DND-41 (cell line): Measurements from ENCODE around the gene EIF3A.
A peak's percentile ranks its signal among the peaks of the same experiment; 100 is the strongest.

Source experiments
- ATAC-seq: fragments of 200-7000 bp; cut with Tn5 transposase; 3 replicates; pipeline ENCODE4 v1.9.1; 2021; ENCODE audit warnings: low read depth; ENCODE audit not compliant: insufficient read depth
- DNase-seq: peaks from one replicate; pipeline ENCODE4 v3.0.0-alpha.2; 2020
- H2AFZ ChIP-seq: 2 replicates; pipeline ENCODE4 v1.6.0; 2012; ENCODE audit warnings: low read depth, low read length
- H3K27ac ChIP-seq: 2 replicates; pipeline ENCODE4 v1.5.1; 2012; ENCODE audit warnings: low read length, inconsistent platforms
- H3K27me3 ChIP-seq: fragments of 200-600 bp; sonication (generic); 2 replicates; pipeline ENCODE4 v1.6.0; 2012; ENCODE audit warnings: low read length, mild to moderate bottlenecking, inconsistent platforms; ENCODE audit not compliant: insufficient read depth, poor library complexity
- H3K36me3 ChIP-seq: 2 replicates; pipeline ENCODE4 v1.5.1; 2012; ENCODE audit warnings: low read length, inconsistent platforms; ENCODE audit not compliant: insufficient read depth
- H3K4me1 ChIP-seq: 2 replicates; pipeline ENCODE4 v1.5.1; 2012; ENCODE audit warnings: mild to moderate bottlenecking, low read length; ENCODE audit not compliant: insufficient read depth
- H3K4me2 ChIP-seq: 2 replicates; pipeline ENCODE4 v1.6.0; 2012; ENCODE audit warnings: mild to moderate bottlenecking, moderate library complexity, low read length, inconsistent platforms; ENCODE audit not compliant: insufficient read depth
- H3K4me3 ChIP-seq, 2 experiments: fragments of 200-600 bp in 1 of 2; shearing (Covaris generic) in 1 of 2; 2 replicates each; pipeline ENCODE4 v1.5.1; 2012 to 2016; ENCODE audit warnings: inconsistent platforms in 2 of 2, low read length in 2 of 2, mild to moderate bottlenecking in 2 of 2, low read depth in 1 of 2, moderate library complexity in 1 of 2
- H3K79me2 ChIP-seq: 2 replicates; pipeline ENCODE4 v1.6.0; 2012; ENCODE audit warnings: low read length, inconsistent platforms; ENCODE audit not compliant: insufficient read depth
- H3K9ac ChIP-seq: 2 replicates; pipeline ENCODE4 v1.6.0; 2012; ENCODE audit warnings: low read depth, mild to moderate bottlenecking, inconsistent platforms, low read length, moderate library complexity
- H3K9me3 ChIP-seq: 2 replicates; pipeline ENCODE4 v1.5.1; 2012; ENCODE audit warnings: low read length, moderate library complexity, mild to moderate bottlenecking, inconsistent platforms; ENCODE audit not compliant: insufficient read depth, severe bottlenecking
- H4K20me1 ChIP-seq: 2 replicates; pipeline ENCODE4 v1.6.0; 2012; ENCODE audit warnings: low read length; ENCODE audit not compliant: insufficient read depth
- EZH2 ChIP-seq: IDR thresholded peaks from 3 replicates; pipeline ENCODE4 v1.6.1; 2012; ENCODE audit warnings: borderline replicate concordance, low read depth, mild to moderate bottlenecking, moderate library complexity, low read length, inconsistent platforms; ENCODE audit not compliant: severe bottlenecking
- TF ChIP-seq, protein P1 (sequence below): IDR thresholded peaks from 2 replicates; pipeline ENCODE4 v1.5.1; 2012; ENCODE audit warnings: borderline replicate concordance, low read length, moderate library complexity, mild to moderate bottlenecking; ENCODE audit not compliant: poor library complexity, severe bottlenecking; ENCODE audit errors: extremely low read depth

Gene EIF3A

DNA sequence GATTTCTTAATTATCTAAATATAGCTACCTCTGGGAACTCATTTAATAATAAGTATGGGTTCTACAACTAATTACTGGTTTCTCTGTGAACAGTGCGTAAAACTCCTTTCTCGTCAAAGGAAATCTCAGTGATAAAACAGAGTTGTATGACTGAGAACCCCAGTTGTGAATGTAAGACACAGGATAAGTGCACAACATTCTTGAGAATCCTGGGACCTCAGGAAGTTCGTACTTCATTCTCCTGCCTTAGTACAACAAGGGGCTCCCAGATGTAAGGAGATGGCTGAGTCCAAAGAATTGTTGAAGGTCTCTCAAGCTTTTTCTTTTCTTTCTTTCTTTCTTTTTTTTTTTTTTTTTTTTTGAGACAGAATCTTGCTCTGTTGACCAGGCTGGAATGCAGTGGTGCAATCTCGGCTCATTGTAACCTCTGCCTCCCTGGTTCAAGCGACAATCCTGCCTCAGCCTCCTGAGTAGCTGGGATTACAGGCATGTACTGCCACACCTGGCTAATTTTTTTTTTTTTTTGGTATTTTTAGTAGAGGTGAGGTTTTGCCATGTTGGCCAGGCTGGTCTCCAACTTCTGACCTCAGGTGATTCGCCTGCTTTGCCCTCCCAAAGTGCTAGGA, 35.8 kb upstream of the EIF3A start:
- ATAC-seq: no peak
- H3K79me2 ChIP-seq: peaks cover 43% of the 10 kb centered on the region; the same call in 1 of the 2 replicates
- H3K27me3 ChIP-seq: no peaks in the 10 kb centered on the region
- H3K9me3 ChIP-seq: no peaks in the 10 kb centered on the region
- H3K4me2 ChIP-seq: no peak overlapping the region
- H4K20me1 ChIP-seq: no peaks in the 10 kb centered on the region
- TF ChIP-seq, protein P1, sequence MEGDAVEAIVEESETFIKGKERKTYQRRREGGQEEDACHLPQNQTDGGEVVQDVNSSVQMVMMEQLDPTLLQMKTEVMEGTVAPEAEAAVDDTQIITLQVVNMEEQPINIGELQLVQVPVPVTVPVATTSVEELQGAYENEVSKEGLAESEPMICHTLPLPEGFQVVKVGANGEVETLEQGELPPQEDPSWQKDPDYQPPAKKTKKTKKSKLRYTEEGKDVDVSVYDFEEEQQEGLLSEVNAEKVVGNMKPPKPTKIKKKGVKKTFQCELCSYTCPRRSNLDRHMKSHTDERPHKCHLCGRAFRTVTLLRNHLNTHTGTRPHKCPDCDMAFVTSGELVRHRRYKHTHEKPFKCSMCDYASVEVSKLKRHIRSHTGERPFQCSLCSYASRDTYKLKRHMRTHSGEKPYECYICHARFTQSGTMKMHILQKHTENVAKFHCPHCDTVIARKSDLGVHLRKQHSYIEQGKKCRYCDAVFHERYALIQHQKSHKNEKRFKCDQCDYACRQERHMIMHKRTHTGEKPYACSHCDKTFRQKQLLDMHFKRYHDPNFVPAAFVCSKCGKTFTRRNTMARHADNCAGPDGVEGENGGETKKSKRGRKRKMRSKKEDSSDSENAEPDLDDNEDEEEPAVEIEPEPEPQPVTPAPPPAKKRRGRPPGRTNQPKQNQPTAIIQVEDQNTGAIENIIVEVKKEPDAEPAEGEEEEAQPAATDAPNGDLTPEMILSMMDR: no peak
- no peak for TF ChIP-seq EZH2
- peaks cover 92% of the 10 kb centered on the region for H3K36me3 ChIP-seq
- 0 out of 2 replicates have a peak, but pooled peaks cover 5% of the 10 kb centered on the region for H3K4me1 ChIP-seq
- H3K27ac ChIP-seq: peak overlapping the region; percentile 57
- no peak for DNase-seq
- H3K4me3 ChIP-seq: no peak overlapping the region
- no peak overlapping the region for H3K9ac ChIP-seq
- no peak overlapping the region for H2AFZ ChIP-seq

DNA sequence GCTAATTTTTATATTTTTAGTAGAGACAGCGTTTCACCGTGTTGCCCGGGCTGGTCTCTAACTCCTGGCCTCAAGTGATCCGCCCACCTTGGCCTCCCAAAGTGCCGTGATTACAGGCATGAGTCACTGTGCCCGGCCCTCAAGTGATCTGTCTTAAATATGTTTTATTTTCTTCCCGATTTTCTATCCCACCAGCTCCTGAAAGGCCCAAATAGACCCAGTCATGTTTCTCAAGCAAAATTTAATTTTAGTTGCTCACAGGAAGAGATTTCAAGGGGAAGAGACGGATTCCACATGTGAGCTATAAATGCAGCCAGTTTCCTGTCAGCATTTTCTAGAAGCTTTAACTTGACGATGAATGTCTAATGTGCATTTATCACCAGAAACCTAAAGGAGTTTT, 35.3 kb upstream of the EIF3A start:
- no peak overlapping the region for H3K9ac ChIP-seq
- H3K4me2 ChIP-seq: no peak overlapping the region
- no peak overlapping the region for H2AFZ ChIP-seq
- H3K27ac ChIP-seq: 0 out of 2 replicates have a peak overlapping the region, but pooled peaks have one; percentile 52
- no peaks in the 10 kb centered on the region for H4K20me1 ChIP-seq
- H3K79me2 ChIP-seq: peaks cover 42% of the 10 kb centered on the region; the same call in 1 of the 2 replicates
- ATAC-seq (no peak), DNase-seq (no peak)
- H3K4me3 ChIP-seq: no peak overlapping the region
- no peaks in the 10 kb centered on the region for H3K27me3 ChIP-seq
- H3K4me1 ChIP-seq: 0 out of 2 replicates have a peak, but pooled peaks cover 5% of the 10 kb centered on the region
- H3K9me3 ChIP-seq: no peaks in the 10 kb centered on the region
- TF ChIP-seq, protein P1: no peak
- no peak for TF ChIP-seq EZH2
- peaks cover 92% of the 10 kb centered on the region for H3K36me3 ChIP-seq

DNA sequence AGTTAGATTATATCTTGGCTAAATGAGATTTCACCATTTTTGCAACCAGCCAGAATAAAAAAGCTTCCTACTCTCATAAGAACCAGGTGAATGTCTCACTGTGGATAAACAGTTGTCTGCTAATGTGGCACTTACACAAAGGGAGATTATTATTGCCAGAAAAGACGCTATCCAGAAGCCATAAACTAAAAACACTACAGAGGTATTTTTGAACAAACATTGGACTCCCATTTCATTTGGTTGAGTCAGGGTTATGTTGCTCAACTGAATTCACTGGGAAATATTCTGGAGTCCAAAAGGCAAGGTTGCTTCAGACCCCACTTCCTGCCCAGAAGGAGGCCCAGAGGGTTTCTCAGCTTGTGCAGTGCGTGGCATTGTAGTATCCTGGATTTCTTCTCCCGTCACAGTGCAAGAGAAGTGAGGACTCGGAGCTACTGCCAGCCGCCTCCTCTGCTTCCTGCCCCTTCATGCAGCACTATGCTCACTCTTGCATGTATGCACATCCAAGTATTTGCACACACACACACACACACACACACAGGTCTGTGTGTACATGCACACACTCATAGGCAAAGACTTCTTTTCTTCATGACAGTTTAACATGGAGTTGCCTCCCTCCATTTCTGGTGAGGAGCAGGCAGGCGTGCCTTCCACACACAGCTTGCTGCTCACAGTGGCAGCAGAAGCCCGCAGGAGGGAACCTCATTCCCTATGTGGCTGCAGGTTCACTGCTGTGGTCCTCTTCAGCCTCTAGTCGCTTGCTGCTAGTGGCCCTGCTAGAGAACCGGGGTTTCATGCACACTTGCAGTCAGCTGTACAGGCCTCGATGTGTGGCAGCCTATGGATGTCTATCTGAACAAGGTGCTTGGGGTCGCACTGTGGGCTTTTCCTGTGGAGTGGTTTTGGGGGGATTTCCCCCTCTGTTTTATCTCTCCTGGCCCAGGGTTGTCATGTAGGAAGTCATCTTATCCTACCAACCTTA, 33.4 kb upstream of the EIF3A start:
- Histone ChIP-seq H3K27me3 (no peaks in the 10 kb centered on the region), H3K27ac (peak overlapping the region; percentile 64), H3K4me2 (no peak overlapping the region), H3K9ac (no peak overlapping the region), H3K4me1 (peaks cover 14% of the 10 kb centered on the region), H3K79me2 (peaks cover 53% of the 10 kb centered on the region; the same call in 1 of the 2 replicates), H3K9me3 (no peaks in the 10 kb centered on the region), H4K20me1 (no peaks in the 10 kb centered on the region), H3K4me3 (no peak overlapping the region), H2AFZ (no peak overlapping the region), H3K36me3 (peaks cover 93% of the 10 kb centered on the region)
- DNase-seq (no peak), ATAC-seq (peak; percentile 56; the same call in 2 of the 3 replicates)
- TF ChIP-seq, protein P1: no peak
- no peak for TF ChIP-seq EZH2
